Stimulated activated CD4-positive, alpha-beta T cell treated with anti-CD3 and anti-CD28 coated beads, Interleukin-1b, Interleukin-23, amount 100 ng/mL, for 24 hours (primary cell): ENCODE data around the gene AGPAT2.
"Not testable (repeated sequence)": the region's sequence is repeated elsewhere in the genome, so short reads cannot be mapped to it uniquely, and the experiment has no call there.

Experiments
- DNase-seq, 4 experiments: peaks; one replicate each; pipeline ENCODE4 v3.0.0-alpha.2; 2020; ENCODE audit warnings: low read depth in 4 of 4, low spot score in 1 of 4

AGPAT2 gene

GRCh38 chr9:136650021-136650420 lies 37.2 kb downstream of the AGPAT2 start:
- DNase-seq, result no peak

- DNase-seq, result no peak
These were observed 38.5 kb downstream of the AGPAT2 start for GRCh38 chr9:136648751-136649150.

- DNase-seq, result no peak
These were observed 40.2 kb downstream of the AGPAT2 start for GRCh38 chr9:136646827-136647711.

- no peak for DNase-seq
These were observed 41.1 kb downstream of the AGPAT2 start for GRCh38 chr9:136645903-136646754.

GRCh38 chr9:136645352-136645902 lies 41.8 kb downstream of the AGPAT2 start:
- DNase-seq, result no peak

- peak; percentile 42 to 66 (median 62) for DNase-seq
These were observed 42.5 kb downstream of the AGPAT2 start for GRCh38 chr9:136644593-136645351.

- DNase-seq, result no peak
These were observed 43.0 kb downstream of the AGPAT2 start for GRCh38 chr9:136644343-136644592.

- DNase-seq, result no peak
These were observed 43.5 kb downstream of the AGPAT2 start for GRCh38 chr9:136643596-136644342.

- DNase-seq, result no peak
These were observed 44.8 kb downstream of the AGPAT2 start for GRCh38 chr9:136642439-136642921.

GRCh38 chr9:136640171-136641111 lies 46.8 kb downstream of the AGPAT2 start:
- no peak for DNase-seq

GRCh38 chr9:136634904-136635303 lies 52.4 kb downstream of the AGPAT2 start:
- DNase-seq, result no peak

GRCh38 chr9:136632491-136633106 lies 54.7 kb downstream of the AGPAT2 start:
- not testable (repeated sequence) for DNase-seq

GRCh38 chr9:136632072-136632471 lies 55.2 kb downstream of the AGPAT2 start:
- DNase-seq, result not testable (repeated sequence)

GRCh38 chr9:136631038-136632000 lies 55.9 kb downstream of the AGPAT2 start:
- peak; percentile 19 to 57 (median 42) for DNase-seq

- DNase-seq, result no peak
These were observed 56.6 kb downstream of the AGPAT2 start for GRCh38 chr9:136630662-136630992.

- DNase-seq, result peak in 2 of 4 experiments; percentile 32 to 51
These were observed 57.2 kb downstream of the AGPAT2 start for GRCh38 chr9:136629879-136630661.
